Endothelial cell of hepatic sinusoid (primary cell): ENCODE results near the gene ZC3H18.

Source experiments
- in situ Hi-C: cut with HindIII; loops from 2 replicates; pipeline ENCODE4 v1.10.0; 2017; ENCODE audit warnings: low sequenced_read_pairs

Gene ZC3H18

DNA sequence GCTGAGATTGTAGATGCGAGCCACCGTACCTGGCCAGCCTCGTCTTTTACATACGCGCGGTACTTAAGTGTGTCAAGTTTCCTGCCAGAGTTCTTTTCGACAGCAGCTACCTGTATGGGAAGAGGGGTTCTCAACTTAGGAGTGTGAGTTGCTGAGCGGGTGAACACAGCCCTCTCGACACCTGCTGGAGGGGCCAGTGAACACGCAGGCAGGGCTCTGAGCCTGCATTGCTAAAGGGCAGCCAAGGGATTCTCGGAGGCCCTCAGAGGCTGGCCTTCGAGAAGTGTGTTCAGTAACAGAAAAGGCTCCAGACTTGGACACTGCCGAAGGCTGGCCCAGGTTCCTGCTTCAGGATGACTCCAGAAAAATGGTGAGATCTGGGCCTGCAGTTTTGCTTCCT lies 6.1 kb downstream of the ZC3H18 start:
- in situ Hi-C loops = no loop called here

DNA sequence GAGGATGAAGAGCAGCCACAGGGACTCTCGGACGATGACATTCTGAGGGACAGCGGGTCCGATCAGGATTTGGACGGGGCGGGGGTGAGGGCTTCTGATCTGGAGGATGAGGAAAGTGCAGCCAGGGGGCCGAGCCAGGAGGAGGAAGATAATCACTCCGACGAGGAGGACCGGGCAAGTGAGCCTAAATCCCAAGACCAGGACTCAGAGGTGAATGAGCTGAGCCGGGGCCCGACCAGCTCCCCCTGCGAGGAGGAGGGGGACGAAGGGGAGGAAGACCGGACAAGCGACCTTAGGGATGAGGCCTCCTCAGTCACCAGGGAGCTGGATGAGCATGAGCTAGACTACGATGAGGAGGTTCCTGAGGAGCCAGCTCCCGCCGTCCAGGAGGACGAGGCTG lies 7.0 kb downstream of the ZC3H18 start:
- in situ Hi-C loops = no loop called here

DNA sequence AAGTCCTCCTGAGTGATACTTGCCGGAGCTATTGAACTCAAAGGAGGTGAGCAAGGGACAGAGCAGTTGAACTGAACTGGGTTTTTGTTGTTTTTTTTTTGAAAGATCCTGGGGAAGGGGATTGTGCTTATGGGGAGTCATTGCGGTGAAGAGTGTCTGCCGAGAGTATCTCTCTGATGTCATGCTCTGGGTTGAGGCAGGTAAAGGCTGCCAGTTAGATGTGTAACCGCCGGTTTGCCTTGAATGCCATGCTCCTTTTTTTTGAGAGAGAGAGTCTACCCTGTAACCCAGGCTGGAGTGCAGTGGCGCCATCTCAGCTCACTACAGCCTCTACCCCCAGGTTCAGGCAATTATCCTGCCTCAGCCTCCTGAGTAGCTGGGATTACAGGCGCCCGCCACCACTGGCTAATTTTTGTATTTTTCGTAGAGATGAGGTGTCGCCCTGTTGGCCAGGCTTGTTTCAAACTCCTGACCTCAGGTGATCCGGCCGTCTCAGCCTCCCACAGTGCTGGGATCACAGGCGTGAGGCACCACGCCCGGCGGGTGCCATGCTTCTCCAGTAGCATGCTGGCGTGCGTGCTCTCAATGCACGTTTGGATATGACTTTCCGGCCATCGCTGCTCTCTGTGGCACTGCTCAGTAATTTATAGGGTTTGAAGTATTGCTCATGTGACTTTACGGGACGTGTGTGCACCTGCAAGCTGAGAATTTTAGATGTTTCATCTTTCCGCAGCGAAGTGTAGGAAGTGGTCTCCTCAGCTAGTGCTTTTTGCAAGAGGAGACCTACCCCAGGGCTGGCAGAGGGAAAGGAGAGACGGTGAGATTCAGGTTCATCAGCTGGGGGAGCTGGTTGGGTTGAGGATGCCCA lies 8.5 kb downstream of the ZC3H18 start:
- in situ Hi-C loops = no loop called here

DNA sequence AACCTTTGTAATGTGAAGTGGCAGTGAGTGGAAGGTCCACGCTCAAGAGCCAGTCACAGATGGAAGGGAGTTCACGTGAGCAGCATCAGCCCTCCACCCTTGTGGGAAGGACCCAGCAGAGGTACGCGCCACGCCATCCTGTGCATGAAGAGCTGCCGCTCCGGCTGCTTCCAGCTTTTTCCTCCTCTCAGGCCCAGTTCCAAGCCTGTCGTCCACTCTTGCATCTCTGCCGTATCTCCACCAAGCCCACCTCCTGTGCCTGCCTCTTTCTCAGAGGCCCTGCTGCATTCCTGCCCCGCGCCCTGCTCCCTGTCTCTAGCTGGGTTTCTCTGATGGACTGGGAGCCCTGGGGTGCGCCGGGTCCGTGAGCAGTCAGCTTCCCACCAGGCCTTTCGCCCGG lies 10.2 kb downstream of the ZC3H18 start:
- in situ Hi-C loops = no loop called here

DNA sequence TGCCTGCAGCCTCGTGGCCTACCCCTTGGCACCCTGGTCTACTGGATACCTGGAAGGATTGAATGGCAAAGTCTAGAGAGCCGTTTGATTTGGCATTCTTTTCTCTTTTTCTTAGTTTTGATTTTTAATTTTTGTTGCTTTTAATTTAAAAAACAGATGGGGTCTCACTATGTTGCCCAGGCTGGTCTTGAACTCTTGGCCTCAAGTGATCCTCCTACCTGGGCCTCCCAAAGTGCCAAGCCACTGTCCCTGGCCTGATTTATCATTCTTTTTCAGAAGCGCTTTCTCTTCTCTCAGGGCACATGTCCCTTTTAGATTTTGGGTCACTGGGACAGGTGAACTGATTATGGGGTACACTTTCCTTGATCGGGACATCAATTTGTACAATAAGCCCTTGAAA lies 10.8 kb downstream of the ZC3H18 start:
- in situ Hi-C loops = no loop called here

DNA sequence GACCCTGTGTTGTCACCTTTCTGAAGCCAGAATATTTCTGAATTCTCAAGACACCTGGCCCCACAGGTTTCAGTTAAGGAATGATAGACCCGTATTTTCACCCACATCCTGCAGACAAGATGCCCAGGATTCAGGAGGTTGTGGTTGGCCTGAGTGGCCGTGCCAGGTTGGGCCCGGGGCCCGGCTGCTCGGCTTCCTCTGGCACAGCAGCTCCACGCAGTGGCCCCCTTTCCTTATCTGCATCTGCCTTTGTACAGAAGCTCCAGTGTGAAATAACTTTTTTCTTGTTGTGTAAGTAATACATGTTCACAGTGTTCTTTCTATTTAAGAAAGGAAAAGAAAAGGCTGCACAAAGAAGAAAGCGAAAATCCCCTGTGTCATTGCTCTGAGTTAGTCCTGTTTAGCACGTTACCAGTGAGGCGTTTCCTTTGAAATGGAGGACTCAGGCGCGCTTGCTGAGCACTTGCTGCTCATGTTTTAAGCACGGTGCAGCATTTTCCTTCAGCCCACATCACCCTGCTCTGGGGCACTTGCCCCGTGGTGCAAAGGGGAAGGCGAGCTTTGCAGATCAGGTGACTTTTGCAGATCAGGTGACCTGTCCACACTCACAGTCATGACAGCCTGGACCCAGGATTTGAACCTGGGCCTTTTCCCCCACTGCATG lies 12.8 kb downstream of the ZC3H18 start:
- in situ Hi-C loops = no loop called here

DNA sequence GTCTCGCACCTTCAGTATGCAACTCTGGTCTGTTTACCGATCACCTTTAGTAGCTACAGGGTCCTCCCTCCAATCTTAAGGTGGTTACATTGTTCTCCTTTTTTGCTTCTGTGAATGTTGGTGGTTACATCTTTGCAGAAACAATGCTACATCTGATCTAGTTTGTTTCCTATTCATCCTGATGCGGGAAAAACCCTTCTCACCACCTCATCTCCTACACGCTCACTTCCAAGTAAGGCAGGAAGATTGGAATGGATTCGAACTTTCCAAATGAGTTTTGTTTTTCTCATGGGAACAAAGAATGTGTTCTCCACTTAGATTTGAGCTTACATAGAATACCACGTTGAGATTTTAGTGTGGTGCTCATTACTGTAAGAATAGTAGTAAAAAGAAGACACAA lies 14.5 kb downstream of the ZC3H18 start:
- in situ Hi-C loops = loop anchor here (5.0 kb wide), 2 partner anchors 43 to 83 kb away; no protein-coding TSS in a partner anchor

DNA sequence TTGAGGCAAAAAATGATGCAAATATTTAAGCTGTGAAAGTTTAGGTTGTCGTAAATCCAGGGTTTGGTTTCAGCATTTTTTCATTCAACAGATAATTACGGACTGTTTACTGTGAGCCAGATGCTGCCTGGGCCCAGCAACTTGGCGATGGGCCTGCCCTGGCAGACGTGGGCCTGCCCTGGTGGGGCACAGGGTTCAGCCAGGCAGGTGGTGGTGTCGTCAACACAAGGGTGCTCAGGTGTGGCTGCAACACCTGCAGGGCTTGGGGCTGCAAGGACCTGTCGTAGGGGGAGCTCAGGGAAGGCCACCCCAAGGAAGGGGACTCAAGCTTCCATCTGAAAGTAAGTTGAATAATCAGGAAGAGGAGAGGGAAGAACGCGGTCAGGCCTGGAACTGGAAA lies 15.1 kb downstream of the ZC3H18 start:
- in situ Hi-C loops = loop anchor here (5.0 kb wide), 2 partner anchors 42 to 82 kb away; no protein-coding TSS in a partner anchor

DNA sequence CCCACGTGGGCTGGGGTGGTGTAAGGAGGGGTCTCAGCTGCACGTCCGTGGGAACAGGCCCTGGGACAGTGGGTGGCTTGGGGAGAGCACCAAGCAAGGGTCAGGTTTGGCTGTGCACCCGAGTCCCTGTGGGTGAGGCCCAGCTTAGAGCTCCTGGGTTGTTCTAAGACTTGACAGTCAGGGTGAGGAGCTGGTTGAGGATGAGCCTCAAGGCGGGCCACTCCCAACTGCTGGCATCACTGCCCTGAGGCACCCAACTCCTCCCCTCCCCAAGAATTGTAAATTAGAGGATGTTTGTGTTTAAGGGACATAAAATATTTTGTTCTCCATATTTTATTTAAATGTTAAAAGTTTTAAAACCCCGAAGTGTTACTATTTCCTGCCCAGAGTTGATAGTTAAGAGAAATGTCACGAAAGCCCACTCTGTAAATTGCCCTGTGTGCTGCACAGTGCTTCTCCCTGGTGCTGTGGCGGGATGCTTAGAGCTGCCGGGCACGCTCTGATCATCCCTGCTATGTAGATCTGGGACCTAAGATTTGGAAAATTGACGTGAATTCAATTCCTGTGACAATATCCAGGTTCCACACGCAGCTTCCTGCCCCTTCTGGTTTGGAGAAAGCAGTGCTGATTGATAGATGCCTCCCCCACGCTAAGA lies 15.9 kb downstream of the ZC3H18 start:
- in situ Hi-C loops = loop anchor here (5.0 kb wide), 2 partner anchors 41 to 81 kb away; no protein-coding TSS in a partner anchor

DNA sequence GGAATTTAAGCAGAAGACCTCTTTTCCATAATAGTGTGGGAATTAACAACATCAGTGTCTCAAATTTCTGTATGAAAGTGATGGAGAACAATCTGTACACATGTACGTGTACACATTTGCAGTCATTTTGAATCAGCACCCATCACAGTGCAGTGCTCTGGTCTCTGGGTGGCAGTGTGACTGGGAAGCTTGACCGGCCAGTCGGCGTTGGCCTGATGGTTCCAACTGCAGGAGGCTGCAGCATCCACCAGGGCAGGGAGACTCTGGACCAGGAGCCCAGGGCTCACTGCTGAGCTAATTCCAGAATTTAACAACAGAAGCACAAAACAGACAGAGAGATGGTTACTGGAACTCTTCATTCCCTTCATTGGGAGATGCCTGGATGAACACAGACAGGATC lies 17.9 kb downstream of the ZC3H18 start:
- in situ Hi-C loops = loop anchor here (5.0 kb wide), 2 partner anchors 39 to 79 kb away; no protein-coding TSS in a partner anchor

DNA sequence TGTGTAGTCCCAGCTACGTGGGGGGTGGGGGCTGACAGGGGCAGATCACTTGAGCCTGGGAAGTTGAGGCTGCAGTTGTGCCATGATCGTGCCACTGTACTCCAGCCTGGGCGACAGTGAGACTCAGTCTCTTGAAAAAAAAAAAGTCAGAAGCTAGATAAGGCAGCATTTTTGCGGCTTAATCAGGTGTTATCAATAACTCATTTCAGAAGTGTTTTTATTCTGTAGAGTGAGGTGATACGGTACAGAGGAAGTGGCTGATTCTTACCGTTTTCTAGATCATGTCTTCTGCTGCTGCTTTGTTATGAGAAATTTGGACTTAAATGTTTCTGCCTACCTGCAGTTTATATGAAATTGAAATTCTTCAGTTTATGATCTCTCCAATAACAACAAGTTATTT lies 18.6 kb downstream of the ZC3H18 start:
- in situ Hi-C loops = loop anchor here (5.0 kb wide), 2 partner anchors 39 to 79 kb away; no protein-coding TSS in a partner anchor

DNA sequence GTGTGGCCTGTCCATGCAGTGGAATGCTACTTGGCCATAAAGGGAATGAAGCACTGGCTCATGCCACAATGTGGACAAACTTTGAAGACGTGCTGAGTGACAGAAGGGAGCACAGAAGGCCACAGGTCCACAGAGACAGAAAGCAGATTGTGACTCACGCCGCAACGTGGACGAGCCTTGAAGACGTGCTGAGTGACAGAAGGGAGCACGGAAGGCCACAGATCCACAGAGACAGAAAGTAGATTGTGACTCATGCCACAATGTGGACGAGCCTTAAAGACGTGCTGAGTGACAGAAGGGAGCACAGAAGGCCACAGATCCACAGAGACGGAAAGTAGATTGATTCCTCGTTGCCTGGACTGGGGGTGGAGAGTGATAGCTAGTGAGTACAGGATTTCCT lies 19.2 kb downstream of the ZC3H18 start:
- in situ Hi-C loops = loop anchor here (5.0 kb wide), 2 partner anchors 38 to 78 kb away; no protein-coding TSS in a partner anchor

DNA sequence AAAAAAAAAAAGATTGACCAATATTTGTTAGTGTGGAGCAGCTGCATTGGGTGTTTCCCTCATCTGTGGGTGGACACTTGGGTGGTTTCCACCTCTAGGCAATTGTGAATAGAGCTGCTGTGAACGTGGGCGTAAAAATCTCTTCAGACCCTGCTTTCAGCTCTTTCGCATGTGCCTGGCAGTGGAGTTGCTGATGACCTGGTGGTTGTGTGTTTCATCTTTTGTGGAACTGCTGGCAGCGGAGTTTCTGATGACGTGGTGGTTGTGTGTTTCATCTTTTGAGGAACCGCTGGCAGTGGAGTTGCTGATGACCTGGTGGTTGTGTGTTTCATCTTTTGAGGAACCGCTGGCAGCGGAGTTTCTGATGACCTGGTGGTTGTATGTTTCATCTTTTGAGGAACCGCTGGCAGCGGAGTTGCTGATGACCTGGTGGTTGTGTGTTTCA lies 21.4 kb downstream of the ZC3H18 start:
- in situ Hi-C loops = no loop called here

DNA sequence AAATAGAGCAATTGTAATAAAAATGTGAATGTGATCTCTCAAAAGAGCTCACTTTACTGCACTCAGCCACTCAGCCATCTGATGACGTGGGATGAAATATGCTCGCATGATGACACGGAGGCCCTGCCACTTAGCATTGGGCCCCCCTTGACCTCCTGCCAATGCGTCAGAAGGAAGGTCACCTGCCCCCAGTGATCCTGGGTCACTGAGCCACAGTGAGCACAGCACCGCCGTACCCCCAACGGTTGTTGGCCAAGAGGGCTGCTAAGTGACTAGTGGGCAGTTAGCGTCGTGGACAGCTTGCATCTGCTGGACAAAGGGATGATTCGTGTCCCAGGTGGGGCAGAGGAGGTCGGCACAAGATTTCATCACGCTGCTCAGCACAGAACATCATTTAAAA lies 22.9 kb downstream of the ZC3H18 start:
- in situ Hi-C loops = no loop called here

DNA sequence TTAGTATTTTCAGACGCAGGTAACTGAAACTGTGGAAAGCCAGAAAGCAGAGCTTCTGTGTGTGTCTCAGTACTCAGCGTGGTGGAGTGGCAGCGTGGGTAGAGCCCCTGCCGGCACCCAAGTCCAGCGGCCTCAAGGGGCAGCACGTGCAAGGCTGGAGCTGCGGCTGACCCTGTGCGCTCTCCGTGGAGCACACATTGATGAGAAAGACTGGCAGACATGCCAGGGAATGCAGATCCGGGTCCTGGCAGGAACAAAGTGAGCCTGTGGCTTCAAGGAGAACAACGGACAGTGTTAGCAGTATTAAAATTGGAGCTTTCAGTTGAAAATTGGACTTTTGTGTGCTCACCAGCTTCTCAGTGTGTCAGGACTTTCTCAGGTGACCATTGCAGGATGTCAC lies 23.3 kb downstream of the ZC3H18 start:
- in situ Hi-C loops = no loop called here

DNA sequence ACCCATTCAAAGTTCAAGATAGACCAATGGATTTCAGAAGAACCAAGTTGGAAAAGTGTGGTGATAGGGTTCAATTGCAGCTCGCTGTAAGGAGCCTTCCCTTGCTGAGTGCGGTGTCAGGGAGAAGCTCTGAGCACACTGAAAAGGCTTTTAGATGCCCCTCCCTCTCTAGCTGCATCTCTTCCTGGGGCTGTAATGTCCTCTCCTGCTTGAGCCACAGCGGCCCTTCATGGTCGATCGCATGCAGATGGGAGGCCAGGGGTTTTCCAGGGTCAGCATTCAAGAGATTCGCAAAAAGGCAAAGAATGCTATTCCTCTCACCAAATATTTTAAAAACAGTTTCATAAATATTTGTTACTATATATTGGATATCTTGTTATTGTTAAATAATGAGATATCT lies 23.7 kb downstream of the ZC3H18 start:
- in situ Hi-C loops = no loop called here

DNA sequence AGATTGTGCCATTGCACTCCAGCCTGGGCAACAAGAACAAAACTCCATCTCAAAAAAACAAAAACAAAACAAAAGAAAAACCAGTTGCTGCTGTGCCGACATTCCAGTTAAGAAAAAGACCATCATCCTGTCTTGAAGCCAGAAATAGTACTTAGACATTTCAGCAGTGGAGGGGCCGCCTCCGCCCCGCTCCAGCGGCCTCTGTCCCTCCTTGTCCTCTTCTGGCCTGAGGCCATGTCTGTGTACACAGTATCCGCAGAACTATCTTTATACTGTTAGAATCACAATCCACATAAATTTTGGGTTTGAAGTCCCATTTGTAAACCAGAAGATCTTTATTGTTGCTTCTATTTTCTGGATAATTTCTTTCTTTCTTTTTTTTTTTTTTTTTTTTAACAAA lies 24.9 kb downstream of the ZC3H18 start:
- in situ Hi-C loops = no loop called here

DNA sequence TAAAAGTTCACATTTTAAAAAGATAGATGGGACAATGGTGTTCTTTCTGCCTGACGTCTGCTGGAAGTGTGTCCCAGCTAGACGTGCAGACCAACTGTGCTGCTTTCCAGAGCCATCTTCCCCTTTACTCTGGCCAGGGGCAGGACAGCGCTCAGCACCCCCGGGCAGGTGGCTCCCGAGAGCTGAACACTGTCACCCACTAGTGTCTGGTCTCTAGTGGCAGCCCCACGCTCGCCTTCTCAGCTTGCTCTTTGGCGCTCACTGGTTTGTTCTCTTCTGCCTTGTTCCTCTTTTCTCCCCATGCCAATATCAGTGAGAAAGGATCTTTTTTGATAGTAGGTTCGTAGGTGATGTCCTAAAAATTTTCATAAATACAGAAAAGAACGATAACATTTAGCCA lies 25.7 kb downstream of the ZC3H18 start:
- in situ Hi-C loops = no loop called here

DNA sequence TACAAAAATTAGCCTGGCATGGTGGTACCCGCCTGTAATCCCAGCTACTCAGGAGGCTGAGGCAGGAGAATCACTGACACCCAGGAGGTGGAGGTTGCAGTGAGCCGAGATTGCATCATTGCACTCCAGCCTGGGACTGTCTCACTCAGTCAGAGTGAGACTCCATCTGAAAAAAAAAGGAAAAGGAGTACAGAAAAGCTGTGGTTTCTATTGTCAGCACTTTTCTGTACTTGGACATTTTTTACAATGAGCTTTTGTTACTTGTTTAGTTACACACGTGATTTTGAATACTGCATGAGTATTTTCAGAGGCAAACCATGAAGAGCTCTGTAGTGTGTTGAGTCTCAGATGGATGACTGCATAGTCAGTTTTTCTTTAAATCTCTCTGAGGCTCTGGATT lies 26.3 kb downstream of the ZC3H18 start:
- in situ Hi-C loops = no loop called here

DNA sequence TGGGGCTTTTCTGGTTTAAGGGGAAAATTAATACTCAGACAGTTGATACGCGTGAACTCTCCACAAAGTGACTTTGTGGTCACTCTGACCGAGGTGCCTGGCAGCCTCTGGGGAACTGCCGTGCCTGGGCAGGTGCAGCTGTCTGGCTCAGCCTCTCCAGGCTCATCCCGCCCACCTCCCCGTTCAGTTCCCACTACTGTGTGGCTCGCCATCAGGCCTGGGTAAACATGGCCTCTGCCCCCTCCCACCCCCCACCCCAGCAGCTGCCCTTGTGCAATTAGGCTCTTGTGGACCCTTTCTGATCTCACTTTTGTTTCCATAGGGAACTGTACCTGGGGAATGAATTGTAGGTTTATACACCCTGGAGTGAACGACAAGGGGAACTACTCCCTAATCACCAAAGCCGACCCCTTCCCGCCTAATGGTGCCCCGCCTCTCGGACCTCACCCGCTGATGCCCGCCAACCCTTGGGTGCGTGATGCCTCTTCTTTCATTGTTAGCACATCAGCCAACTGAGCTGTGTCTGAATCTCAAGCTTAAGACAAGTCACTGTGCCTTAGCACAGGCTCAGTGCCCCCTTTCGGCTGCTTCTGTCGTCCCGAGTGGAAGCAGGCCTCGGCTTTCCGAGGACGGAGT lies 27.8 kb downstream of the ZC3H18 start:
- in situ Hi-C loops = no loop called here
